NT2/D1 (cell line): ENCODE data around the gene ZNF211.

Experiments used
- DNase-seq: peaks from one replicate; pipeline ENCODE4 v3.0.0-alpha.2; 2011; ENCODE audit warnings: low read depth, low spot score
- H3K27me3 ChIP-seq: 2 replicates; pipeline ENCODE4 v1.6.0; 2011; ENCODE audit warnings: mild to moderate bottlenecking; ENCODE audit not compliant: insufficient read length, insufficient read depth
- H3K36me3 ChIP-seq: 2 replicates; pipeline ENCODE4 v1.6.1; 2011; ENCODE audit warnings: mild to moderate bottlenecking, low read length, mixed read lengths; ENCODE audit not compliant: insufficient read depth, insufficient read length
- H3K4me1 ChIP-seq: 2 replicates; pipeline ENCODE4 v1.5.1; 2011; ENCODE audit not compliant: insufficient read depth, insufficient read length
- H3K4me3 ChIP-seq: 2 replicates; pipeline ENCODE4 v1.5.1; 2011; ENCODE audit warnings: low read depth; ENCODE audit not compliant: insufficient read length
- H3K9ac ChIP-seq: 2 replicates; pipeline ENCODE4 v1.6.0; 2011; ENCODE audit warnings: low read depth; ENCODE audit not compliant: insufficient read length
- H3K9me3 ChIP-seq: 2 replicates; pipeline ENCODE4 v1.5.1; 2011; ENCODE audit warnings: mild to moderate bottlenecking, low read length; ENCODE audit not compliant: insufficient read depth
- SUZ12 ChIP-seq: IDR thresholded peaks from 2 replicates; pipeline ENCODE4 v1.6.1; 2011; ENCODE audit not compliant: insufficient read length, insufficient read depth; ENCODE audit errors: extremely low read depth
- YY1 ChIP-seq: IDR thresholded peaks from 2 replicates; pipeline ENCODE4 v1.6.1; 2011; ENCODE audit not compliant: insufficient read length, insufficient read depth
- ZNF274 ChIP-seq: IDR thresholded peaks from 2 replicates; pipeline ENCODE4 v1.6.1; 2011; ENCODE audit warnings: mild to moderate bottlenecking, low read depth, low read length

The ZNF211 gene

GRCh38 chr19:57641715-57642234, 8.8 kb downstream of the ZNF211 start:
- no peak for DNase-seq
- Histone ChIP-seq H3K4me3 (no peak overlapping the region), H3K36me3 (peaks cover 46% of the 10 kb centered on the region), H3K9me3 (peaks cover 12% of the 10 kb centered on the region), H3K9ac (no peak overlapping the region), H3K4me1 (no peaks in the 10 kb centered on the region), H3K27me3 (no peaks in the 10 kb centered on the region)
- TF ChIP-seq SUZ12: no peak
- no peak for TF ChIP-seq YY1

- no peak for TF ChIP-seq SUZ12
- no peak for TF ChIP-seq YY1
- no peak for TF ChIP-seq ZNF274
- H3K36me3 ChIP-seq: peaks cover 43% of the 10 kb centered on the region
- no peaks in the 10 kb centered on the region for H3K27me3 ChIP-seq
- H3K4me1 ChIP-seq: no peaks in the 10 kb centered on the region
- DNase-seq: no peak
- H3K4me3 ChIP-seq: no peak overlapping the region
- no peak overlapping the region for H3K9ac ChIP-seq
- H3K9me3 ChIP-seq: peaks cover 5% of the 10 kb centered on the region
Observed at GRCh38 chr19:57642396-57643046, 9.6 kb downstream of the ZNF211 start.

- TF ChIP-seq SUZ12: no peak
Observed at GRCh38 chr19:57643734-57644133, 10.8 kb downstream of the ZNF211 start.

GRCh38 chr19:57648331-57649003, 15.5 kb downstream of the ZNF211 start:
- H3K9me3 ChIP-seq: peaks cover under 1% of the 10 kb centered on the region; the same call in 1 of the 2 replicates
- no peaks in the 10 kb centered on the region for H3K27me3 ChIP-seq
- H3K9ac ChIP-seq: no peak overlapping the region
- no peak for DNase-seq
- no peaks in the 10 kb centered on the region for H3K4me1 ChIP-seq
- no peak for TF ChIP-seq YY1
- no peak for TF ChIP-seq ZNF274
- no peak for TF ChIP-seq SUZ12
- peaks cover under 1% of the 10 kb centered on the region for H3K36me3 ChIP-seq
- no peak overlapping the region for H3K4me3 ChIP-seq

More at GRCh38 chr19:57643734-57644133, 10.8 kb downstream of the ZNF211 start:
- Histone ChIP-seq H3K9me3 (no peaks in the 10 kb centered on the region), H3K4me1 (no peaks in the 10 kb centered on the region), H3K9ac (no peak overlapping the region), H3K27me3 (no peaks in the 10 kb centered on the region), H3K4me3 (no peak overlapping the region), H3K36me3 (peaks cover 41% of the 10 kb centered on the region)
- no peak for DNase-seq

GRCh38 chr19:57651654-57651996, 18.7 kb downstream of the ZNF211 start:
- H3K4me3 ChIP-seq: no peak overlapping the region
- peaks cover 4% of the 10 kb centered on the region; the same call in 1 of the 2 replicates for H3K9me3 ChIP-seq
- DNase-seq: no peak
- H3K36me3 ChIP-seq: no peaks in the 10 kb centered on the region
- no peak for TF ChIP-seq ZNF274
- no peak for TF ChIP-seq SUZ12
- no peaks in the 10 kb centered on the region for H3K27me3 ChIP-seq
- H3K9ac ChIP-seq: no peak overlapping the region
- H3K4me1 ChIP-seq: no peaks in the 10 kb centered on the region

- H3K36me3 ChIP-seq: no peaks in the 10 kb centered on the region
- no peaks in the 10 kb centered on the region for H3K27me3 ChIP-seq
- H3K9ac ChIP-seq: no peak overlapping the region
- TF ChIP-seq ZNF274: no peak
- TF ChIP-seq YY1: no peak
- TF ChIP-seq SUZ12: no peak
- peaks cover 4% of the 10 kb centered on the region; the same call in 1 of the 2 replicates for H3K9me3 ChIP-seq
- no peak for DNase-seq
- H3K4me1 ChIP-seq: no peaks in the 10 kb centered on the region
- no peak overlapping the region for H3K4me3 ChIP-seq
Observed at GRCh38 chr19:57653689-57654088, 20.7 kb downstream of the ZNF211 start.

GRCh38 chr19:57655443-57655842, 22.5 kb downstream of the ZNF211 start:
- no peak for TF ChIP-seq SUZ12
- no peak for TF ChIP-seq YY1
- TF ChIP-seq ZNF274: no peak
- no peak overlapping the region for H3K9ac ChIP-seq
- no peak overlapping the region for H3K4me3 ChIP-seq
- no peaks in the 10 kb centered on the region for H3K36me3 ChIP-seq
- no peak for DNase-seq
- peaks cover 4% of the 10 kb centered on the region for H3K27me3 ChIP-seq
- H3K4me1 ChIP-seq: no peaks in the 10 kb centered on the region
- peaks cover 4% of the 10 kb centered on the region; the same call in 1 of the 2 replicates for H3K9me3 ChIP-seq
